ENCODE measurements around the gene TMEM184A.
"Not testable (repeated sequence)": the region's sequence is repeated elsewhere in the genome, so short reads cannot be mapped to it uniquely, and the experiment has no call there.

TMEM184A gene

DNA sequence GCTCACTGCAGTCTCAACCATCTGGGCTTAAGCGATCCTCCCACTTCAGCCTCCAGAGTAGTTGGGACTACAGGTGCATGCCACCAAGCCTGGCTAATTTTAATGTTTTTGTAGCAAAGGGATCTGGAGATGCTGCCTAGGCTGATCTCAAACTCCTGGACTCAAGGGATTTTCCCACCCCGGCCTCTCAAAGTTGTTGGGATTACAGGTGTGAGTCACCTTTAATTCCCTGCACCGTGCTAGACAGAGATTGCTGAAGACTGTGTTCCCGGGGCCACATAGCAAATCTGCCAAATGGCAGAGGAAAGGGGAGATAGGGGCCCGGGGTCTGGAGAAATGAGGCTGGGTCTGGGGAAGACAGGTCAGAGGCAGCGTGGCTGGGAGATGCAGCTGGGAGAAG lies 34.5 kb upstream of the TMEM184A start:
- no peak for DNase-seq (ENCODE audit: low read depth in 3 of 3)

DNA sequence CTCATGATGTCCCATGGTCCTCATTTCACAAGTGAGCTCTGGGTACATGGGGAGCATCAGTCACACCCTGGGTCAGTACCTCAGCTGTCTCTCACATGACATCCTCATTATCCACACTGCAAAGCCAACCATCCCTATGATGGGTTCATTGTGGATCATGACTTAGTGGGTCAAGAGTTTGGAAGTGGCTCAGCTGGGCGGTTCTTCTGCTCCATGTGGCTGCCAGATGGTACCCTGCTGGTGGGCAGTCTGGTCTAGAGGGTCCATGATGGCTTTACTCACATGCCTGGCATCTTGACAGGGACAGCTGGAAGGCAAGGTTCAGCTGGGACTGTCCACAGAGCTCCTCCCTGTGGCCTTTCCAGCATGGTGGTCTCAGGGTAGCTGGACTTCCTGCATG lies 33.0 kb upstream of the TMEM184A start:
- no peak for DNase-seq (ENCODE audit: low read depth in 3 of 3)

DNA sequence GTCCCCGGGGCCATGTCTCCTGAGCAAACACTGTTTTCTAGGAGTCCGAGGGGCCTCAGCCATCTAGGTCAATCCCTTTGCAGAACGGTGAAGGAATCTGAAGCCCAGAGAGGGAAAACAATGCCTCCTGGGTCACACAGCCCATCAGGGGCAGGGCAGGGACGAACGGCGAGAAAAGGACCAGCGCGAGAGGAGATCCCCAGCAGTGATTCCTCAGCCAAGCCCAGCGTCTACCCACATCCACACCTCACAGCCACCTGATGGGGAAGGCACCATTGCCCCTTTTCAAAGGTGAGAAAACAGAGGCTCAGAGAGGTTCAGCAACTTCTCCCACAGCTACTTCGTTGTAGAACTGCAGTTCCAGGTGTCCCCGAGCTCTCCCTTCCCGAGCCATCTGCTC lies 31.7 kb upstream of the TMEM184A start:
- no peak for DNase-seq (ENCODE audit: low read depth in 3 of 3)

DNA sequence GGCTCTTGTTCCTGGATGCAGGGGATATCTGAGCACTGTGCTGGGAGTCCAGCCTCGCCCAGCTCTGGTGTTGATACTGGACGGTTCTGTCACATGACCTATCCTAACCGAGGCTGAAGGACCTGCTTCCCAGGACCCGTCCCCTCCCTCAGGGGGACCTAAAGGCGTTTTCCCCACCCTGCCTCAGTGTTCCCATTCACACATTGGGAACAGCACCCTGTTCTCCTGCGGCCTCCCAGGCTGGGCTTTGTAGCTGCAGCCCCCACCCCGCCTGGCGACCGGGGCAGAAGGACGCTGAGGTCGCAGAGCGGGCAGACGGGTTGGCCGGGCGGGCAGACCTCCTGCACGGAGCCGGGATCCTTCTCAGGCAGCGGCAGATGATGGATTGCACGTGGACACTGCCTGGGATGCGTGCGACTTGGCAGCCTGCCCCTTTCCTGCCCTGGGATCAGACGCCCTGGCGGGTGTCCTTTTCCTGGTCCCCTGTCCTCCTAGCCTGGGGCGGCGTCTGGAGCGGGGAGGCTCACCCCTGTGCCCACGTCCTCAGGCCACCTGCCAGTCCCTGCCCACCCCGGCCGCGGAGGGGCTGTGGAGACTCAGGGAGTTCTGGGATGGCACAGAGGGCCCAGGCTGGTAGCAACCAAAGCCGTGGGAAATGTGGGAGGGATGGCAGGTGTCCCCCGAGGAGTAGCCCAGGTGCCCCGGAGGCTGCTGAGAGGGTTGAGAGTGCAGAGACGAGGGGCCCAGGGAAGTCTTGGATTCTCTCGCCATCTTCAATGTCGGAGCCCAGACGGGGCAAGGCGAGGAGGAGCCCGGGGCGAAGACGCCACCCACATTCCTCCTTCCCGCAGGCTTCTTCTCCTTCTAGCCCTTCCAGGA lies 31.1 kb upstream of the TMEM184A start:
- DNase-seq (ENCODE audit: low read depth in 3 of 3), result no peak

DNA sequence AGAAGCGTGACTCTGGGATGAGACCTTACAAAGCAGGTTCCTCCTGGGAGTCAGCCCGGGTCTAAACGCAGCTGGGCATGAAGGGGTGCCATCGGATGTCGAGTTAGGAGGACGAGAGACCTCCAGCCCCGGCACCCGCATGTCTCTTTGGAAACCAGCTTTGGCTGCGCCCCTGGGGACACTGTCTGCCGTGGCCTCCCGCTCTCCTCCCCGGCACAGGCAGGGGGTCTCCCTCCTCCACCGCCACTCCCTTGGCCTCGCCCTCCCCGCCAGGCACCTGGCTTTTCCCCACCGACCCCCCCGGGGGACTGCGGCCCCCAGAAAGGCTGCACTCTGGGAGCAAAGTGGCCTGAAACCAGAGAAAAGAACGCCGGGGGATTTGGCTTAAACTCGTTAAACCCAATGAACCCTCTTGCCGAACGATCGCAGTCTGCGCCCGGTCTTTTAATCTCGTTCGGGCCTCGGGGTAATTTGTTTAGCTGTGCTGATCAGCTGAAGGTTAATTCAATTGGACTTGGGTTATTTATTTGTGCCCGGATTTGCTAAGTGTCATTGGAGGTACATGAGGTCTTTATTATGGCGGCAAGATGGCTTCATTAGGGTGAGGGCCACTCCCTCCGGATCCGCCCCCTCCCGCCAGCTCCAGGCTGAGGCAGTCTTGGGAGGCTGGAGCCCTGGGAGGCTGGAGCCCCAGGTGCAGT lies 30.3 kb upstream of the TMEM184A start:
- DNase-seq (ENCODE audit: low read depth in 3 of 3), result no peak

DNA sequence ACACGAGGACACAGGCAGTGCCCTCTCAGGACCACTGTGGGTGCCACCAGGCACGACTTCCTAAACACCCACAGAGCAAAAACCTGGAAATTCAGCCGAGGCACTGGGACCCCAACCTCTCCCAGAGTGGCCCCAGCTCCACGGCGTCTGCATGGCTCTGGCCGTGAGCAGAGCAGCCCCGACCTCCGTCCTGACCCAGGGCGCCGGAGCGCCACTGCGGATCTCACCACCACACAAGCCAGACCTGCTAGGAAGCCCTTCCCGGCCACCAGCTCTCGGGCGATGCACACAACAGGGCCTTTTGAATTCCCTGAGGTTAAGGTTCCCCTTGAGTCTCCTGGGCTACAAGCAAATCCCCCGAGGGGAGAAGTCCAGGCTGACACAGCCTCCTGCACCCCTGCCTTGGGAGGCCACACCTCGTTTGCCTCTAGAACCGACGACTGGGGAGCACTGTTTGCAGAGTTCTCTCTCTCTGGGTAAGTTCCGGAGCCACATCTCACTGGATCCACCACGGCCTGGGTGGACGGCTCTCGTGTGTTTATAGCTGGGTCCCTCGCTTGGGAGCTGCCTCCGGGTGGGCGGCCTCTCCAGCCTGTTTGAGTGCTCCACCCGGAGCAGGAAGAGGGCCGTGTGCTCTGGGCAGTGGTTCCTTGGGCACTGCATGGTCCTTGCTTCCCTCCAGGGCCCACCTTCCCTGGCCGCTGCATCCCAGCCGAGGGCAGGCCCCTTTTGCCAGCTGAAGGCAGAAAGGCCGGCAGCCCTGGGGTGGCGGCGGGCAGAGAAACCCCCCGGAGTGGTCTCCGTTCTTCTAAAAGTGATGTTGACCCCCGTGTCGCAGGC lies 29.4 kb upstream of the TMEM184A start:
- no peak for DNase-seq (ENCODE audit: low read depth in 3 of 3)

DNA sequence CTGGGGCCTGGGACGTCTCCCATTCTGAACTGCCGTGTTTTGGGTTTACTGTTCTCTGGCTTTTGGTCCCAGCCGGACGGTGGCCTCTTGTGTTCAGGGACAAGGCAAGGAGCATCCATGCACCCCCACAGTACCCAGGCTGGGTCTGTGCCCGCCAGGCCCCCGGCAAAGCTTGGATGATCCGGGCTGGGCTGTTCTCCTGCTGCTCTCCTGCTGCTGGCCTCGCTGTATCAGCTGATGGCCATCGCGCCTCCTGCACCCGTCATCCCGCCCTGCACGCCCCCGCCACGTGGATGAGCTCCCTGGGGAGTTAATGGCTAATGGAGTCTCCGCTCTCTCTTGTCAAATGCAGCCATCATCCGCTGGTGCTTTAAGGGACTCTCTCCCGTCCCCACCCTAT lies 28.7 kb upstream of the TMEM184A start:
- DNase-seq (ENCODE audit: low read depth in 3 of 3), result no peak

DNA sequence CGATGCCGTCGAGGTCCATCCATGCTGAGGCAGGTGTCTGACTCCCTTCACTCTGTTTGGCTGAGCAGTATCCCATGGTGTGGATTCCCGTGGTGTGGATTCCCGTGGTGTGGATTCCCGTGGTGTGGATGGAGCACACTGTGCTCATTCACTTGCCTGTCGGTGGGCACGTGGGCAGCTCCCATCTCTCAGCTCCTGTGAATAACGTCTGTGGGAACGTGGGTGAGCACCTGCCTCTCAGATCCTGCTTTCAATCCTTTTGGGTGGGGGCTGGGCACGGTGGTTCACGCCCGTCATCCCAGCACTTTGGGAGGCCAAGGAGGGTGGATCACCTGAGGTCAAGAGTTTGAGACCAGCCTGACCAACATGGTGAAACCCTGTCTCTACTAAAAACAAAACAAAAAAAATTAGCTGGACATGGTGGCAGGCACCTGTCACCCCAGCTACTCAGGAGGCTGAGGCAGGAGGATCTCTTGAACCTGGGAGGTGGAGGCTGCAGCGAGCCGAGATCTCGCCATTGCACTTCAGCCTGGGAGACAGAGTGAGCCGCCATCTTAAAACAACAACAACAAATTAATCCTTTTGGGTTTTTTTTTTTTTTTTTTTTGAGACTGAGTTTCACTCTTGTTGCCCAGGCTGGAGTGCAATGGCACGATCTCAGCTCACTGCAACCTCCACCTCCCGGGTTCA lies 27.4 kb upstream of the TMEM184A start:
- DNase-seq (ENCODE audit: low read depth in 3 of 3), result not testable (repeated sequence)

DNA sequence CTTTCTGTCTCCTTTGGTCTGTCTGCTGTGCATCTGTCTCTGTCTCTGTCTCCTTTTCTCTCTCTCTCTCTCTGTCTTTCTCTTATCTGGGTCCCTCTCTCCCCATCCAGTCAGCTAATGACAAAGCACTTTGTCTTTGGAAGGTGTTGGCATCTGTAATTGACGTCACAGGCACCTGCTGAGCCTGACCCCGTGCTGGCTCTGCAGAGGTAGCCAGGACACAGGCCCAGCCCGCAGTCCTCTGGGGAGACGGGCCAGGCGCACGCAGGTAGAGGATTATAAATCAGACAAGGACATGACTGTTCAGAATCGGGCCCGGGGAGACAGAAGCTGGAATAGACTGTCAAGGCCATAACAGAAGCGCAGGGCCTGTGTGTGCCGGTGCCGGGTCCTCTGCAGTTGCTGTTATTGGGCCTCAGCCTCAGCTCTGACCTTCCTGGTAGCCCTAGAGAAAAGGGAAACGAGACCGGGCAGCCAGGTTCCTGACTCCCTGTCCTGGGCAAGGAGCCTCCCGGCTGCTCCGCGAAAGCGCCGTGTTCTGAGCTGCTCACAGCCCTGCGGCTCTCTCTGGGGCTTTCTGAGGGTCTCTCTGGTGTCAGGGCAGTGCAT lies 24.5 kb upstream of the TMEM184A start:
- no peak for DNase-seq (ENCODE audit: low read depth in 3 of 3)

DNA sequence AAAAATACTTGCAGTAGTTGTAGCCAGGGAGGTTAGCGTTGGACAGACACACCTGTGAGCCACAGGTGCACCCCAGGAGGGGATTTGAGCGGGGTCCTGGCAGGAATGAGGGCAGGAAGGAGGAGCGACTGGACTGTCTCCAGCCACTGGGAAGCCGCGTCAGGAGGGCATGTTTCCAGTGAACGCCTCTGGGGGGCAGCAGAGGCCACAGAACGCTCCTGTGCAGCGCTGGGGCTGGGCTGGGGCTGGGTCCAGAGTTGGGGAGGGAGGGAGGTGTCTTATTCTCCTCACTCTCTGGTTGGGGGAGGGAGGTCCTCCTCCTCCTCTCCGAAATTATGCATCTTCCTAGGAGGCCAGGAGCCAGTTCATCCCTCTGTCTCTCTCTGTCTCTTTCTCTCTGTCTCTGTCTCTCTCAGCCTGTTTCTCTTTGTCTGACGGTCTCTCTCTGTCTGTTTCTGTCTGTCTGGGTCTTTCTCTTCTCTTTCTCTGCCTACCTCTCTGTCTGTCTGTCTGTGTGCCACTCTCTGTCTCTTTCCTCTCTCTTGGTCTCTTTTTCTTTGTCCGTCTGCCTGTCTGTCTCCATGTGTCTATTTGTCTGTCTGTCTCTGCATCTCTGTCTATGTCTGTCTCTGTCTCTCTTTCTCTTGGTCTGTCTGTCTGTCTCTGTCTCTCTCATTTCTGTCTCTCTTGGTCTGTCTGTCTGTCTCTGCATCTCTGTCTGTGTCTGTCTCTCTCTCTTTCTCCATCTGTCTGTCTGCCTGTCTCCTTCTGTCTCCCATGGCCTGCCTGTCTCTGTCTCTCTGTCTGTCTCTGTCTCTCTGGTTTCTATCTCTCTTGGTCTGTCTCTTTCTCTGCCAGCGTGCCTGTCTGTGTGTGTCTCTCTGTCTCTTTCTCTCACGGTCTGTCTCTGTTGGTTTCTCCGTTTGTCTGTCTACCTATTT lies 23.7 kb upstream of the TMEM184A start:
- peak; percentile 44 to 56 (median 46) for DNase-seq (ENCODE audit: low read depth in 3 of 3)

DNA sequence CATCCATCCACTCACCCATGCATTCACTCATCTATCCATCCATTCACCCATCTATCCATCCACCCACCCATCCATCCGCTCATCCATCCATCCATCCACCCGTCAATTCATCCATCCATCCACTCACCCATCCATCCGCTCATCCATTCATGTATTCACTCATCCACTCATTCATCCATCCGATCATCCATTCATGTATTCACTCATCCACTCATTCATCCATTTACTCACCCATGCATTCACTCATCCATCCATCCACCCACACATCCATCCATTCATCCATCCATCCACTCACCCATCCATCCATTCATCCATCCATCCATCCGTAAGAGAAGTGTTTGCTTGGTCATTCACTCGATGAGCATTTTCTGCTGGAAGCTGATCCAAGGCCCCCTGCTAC lies 22.5 kb upstream of the TMEM184A start:
- no peak for DNase-seq (ENCODE audit: low read depth in 3 of 3)

DNA sequence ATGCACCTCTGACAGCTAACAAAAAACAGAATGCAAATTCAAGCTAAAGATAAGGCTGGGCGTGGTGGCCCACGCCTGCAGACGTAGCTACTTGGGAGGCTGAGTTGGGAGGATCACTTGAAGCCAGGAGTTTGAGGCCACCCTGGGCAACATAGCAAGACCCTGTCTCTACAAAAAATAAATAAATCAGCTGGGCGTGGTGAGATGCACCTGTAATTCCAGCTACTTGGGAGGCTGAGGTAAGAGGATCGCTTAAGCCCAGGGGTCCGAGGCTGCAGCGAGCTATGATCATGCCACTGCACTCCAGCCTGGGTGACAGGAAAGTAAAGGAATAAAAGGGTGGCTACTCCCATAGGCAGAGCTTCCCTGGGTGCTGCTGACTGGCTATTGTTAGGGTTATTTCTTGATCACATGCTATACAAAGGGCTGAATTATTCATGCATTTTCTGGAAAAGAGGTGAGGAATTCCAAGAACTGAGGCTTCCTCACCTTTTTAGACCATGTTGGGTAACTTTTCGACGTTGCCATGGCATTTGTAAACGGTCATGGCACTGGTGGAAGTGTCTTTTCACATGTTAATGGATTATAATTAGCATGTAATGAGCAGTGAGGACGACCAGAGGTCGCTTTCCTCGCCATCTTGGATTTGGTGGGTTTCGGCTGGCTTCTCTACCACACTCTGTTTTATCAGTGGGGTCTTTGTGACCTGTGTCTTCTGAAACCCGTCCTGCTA lies 20.7 kb upstream of the TMEM184A start:
- DNase-seq (ENCODE audit: low read depth in 3 of 3), result no peak

DNA sequence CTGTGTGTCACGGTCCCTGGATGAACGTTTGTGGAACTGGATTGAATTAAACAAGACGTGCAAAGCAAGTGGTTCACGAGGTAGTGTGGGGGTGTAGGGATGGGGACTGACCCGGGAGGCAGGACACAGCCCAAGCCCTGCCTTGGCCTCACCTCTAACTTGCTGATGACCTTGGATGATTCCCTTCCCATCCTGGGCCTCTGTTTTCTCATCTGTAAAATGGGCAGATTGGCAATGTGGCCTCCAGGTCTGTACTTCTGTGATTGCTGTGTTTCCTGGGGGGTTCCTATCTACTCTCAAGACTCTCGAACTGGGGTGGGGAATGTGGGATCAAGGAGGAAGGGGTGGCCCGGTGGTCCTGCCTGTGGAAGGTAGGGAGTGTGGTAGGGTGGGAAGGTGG lies 19.8 kb upstream of the TMEM184A start:
- DNase-seq (ENCODE audit: low read depth in 3 of 3), result no peak

DNA sequence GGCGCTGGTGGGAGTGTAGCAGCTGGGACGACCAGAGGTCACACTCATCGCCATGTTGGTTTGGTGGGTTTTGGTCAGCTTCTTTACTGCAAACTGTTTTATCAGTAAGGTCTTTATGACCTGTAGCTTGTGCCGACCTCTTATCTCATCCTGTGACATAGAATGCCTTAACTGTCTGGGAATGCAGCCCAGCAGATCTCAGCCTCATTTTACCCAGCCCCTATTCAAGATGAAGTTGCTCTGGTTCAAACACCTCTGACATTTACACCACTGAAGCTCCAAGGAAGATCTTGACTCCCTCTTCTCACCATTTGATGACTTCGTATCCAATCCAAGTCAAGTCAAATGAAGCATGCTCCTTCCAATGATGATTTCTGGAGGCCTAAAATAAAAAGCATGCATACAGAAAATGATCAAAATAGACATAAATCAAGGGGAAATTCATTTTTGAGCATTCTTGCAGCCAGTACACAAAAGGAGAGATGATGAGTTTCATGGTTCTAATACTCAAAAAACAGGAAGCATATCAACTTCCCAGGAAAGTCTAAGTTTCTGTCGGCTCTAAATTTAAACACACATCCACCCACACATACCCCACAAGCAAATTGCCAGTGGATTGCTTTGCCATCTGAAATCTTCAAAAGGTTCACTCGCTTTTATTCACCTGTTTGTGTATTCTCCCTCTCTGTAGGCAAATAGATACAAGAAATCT lies 16.3 kb upstream of the TMEM184A start:
- DNase-seq (ENCODE audit: low read depth in 3 of 3), result no peak

DNA sequence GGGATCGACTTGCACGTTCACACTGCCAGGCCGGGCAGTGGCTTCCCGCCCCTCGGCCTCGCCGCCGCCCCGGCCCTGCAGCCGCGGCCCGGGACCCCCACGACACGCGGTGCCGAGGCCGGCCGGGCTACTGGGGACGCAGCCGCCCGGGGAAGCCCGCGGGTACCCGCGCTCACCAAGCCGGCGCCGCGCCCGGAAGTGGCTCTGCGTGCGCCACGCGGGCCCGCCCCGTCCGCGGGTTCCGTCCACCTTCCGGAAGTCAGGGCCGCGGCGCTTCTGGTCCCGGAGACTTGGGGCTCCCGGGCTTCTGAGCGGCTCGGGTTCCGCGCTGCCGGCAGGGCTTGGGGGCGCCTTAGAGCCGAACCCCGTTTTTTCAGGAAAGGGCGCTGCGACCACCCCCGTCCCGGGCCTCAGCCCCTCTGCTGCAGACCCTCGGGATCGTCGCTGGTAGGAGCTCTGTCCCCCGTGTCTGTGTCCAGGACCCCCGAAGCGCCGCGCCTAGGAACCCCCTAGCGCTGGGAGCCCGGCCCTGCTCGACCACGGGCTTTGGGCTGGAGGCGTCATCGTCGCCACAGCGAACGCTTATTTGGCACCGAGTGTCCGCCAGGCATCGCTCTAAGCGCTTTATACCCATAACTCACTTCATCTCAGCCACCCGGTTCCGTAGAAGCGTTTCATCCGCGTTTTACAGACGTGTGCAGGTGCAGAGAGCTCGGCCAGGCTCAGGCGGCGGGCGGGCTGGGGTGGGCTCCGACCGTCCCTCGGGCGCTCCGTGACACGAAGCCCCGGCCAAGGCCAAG lies 14.0 kb upstream of the TMEM184A start, which contains the start of gene PSMG3:
Gene PSMG3 (minus strand): TSS at position 200 of the 800 bp plus-strand sequence. CDS start 693 bp downstream, outside the sequence.
- peak; percentile 66 to 79 (median 72) for DNase-seq (ENCODE audit: low read depth in 3 of 3)

DNA sequence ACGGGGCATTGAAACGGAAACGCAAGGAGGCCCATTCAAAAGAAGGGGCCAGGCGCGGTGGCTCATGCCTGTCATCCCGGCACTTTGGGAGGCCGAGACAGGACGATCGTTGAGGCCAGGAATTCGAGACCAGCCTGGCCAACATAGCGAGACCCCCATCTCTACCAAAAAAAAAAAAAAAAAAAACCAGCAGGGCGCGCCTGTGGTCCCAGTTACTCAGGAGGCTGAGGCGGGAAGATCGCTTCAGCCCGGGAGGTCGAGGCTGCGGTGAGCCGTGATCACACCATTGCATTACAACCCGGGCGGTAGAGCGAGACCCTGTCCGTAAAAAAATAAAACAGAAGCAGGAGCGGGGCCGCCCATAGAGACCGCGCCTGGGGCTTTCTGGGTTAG lies 13.4 kb upstream of the TMEM184A start:
- DNase-seq (ENCODE audit: low read depth in 3 of 3), result no peak

DNA sequence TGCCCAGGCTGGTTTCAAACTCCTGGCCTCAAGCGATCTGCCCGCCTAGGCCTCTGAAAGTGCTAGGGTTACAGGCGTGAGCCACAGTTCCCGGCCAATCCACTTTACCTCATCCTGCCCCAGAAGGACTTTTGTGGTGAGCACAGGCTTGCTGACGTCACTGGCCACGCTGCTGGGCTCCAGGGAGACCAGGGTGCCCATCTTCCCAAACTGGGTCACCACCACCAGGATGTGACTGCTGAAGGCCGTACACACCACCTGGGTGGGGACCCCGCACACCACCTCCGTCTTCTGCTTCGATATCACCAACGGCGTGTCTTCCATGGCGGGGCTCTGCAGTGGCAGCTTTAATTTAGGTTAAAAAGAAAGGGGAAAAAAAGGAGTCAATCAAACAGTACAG lies 13.0 kb upstream of the TMEM184A start:
- DNase-seq (ENCODE audit: low read depth in 3 of 3), result no peak
